CD14-positive monocyte (primary cell): ENCODE data around the gene DOHH. TPM values are rescaled to one million over a fixed set of nuclear protein-coding genes. Genes with fewer than 3 reads are reported as not detected.

Source experiments
- DNase-seq, 3 donors: peaks; one replicate each; pipeline ENCODE4 v3.0.0-alpha.2; 2011 to 2022
- H2AFZ ChIP-seq: 2 replicates; pipeline ENCODE4 v1.6.0; 2012; ENCODE audit warnings: mild to moderate bottlenecking, low read depth, low read length, inconsistent platforms; ENCODE audit not compliant: insufficient read depth, poor library complexity, severe bottlenecking
- H3K27ac ChIP-seq, 2 donors: 1 replicate in 1 of 2; 2 replicates in 1 of 2; pipeline ENCODE4 v1.5.1; 2012 to 2013; ENCODE audit warnings: low read length in 2 of 2, control low read depth in 1 of 2, inconsistent platforms in 1 of 2, low read depth in 1 of 2, mild to moderate bottlenecking in 1 of 2
- H3K27me3 ChIP-seq, 2 donors: one replicate each; pipeline versions ENCODE4 v1.6.0 to v1.6.1; 2011 to 2013; ENCODE audit warnings: low read length in 2 of 2; ENCODE audit not compliant: control insufficient read depth in 2 of 2, insufficient read depth in 2 of 2
- H3K36me3 ChIP-seq, 2 donors: replicated peaks in 1 of 2; 1 replicate in 1 of 2; 2 replicates in 1 of 2; pipeline versions ENCODE4 v1.5.1 to v1.6.1; 2012 to 2013; ENCODE audit warnings: low read length in 2 of 2, control low read depth in 1 of 2, inconsistent platforms in 1 of 2, mild to moderate bottlenecking in 1 of 2; ENCODE audit not compliant: insufficient read depth in 2 of 2, control insufficient read depth in 1 of 2
- H3K4me1 ChIP-seq, 2 donors: 1 replicate in 1 of 2; 2 replicates in 1 of 2; pipeline versions ENCODE4 v1.5.1 to v1.6.1; 2012 to 2013; ENCODE audit warnings: low read length in 2 of 2, control low read depth in 1 of 2, inconsistent platforms in 1 of 2, mild to moderate bottlenecking in 1 of 2, moderate library complexity in 1 of 2; ENCODE audit not compliant: insufficient read depth in 2 of 2, control insufficient read depth in 1 of 2
- H3K4me2 ChIP-seq: replicated peaks from 2 replicates; pipeline ENCODE3; 2012; ENCODE audit warnings: low read length, moderate library complexity, mild to moderate bottlenecking; ENCODE audit not compliant: poor library complexity, severe bottlenecking; ENCODE audit errors: extremely low read depth
- H3K4me3 ChIP-seq, 3 experiments: fragments of 200-600 bp in 1 of 3; sonication (generic) in 1 of 3; replicated peaks in 1 of 3; 1 replicate in 2 of 3; 2 replicates in 1 of 3; pipeline ENCODE4 v1.5.1; 2011 to 2013; ENCODE audit warnings: low read length in 3 of 3, mild to moderate bottlenecking in 3 of 3, control low read depth in 2 of 3, low read depth in 2 of 3, inconsistent platforms in 1 of 3, moderate library complexity in 1 of 3
- H3K79me2 ChIP-seq: 2 replicates; pipeline ENCODE4 v1.6.0; 2012; ENCODE audit warnings: mild to moderate bottlenecking, control low read depth, inconsistent platforms, low read length, moderate library complexity; ENCODE audit not compliant: insufficient read depth
- H3K9ac ChIP-seq: 2 replicates; pipeline ENCODE4 v1.6.0; 2017; ENCODE audit warnings: low read length, mild to moderate bottlenecking; ENCODE audit not compliant: insufficient read depth, poor library complexity, severe bottlenecking
- H3K9me3 ChIP-seq, 2 donors: replicated peaks in 1 of 2; 1 replicate in 1 of 2; 2 replicates in 1 of 2; pipeline versions ENCODE4 v1.5.1 to v1.6.1; 2012 to 2013; ENCODE audit warnings: low read length in 2 of 2, control low read depth in 1 of 2; ENCODE audit not compliant: control insufficient read depth in 1 of 2, insufficient read depth in 1 of 2
- H4K20me1 ChIP-seq: 2 replicates; pipeline ENCODE4 v1.6.0; 2012; ENCODE audit warnings: mild to moderate bottlenecking, low read length, control low read depth, moderate library complexity; ENCODE audit not compliant: insufficient read depth
- H3K27ac Mint-ChIP-seq, 7 donors: one replicate each; pipeline ENCODE4 v1.8.0; 2020; ENCODE audit warnings: mild to moderate bottlenecking in 7 of 7, mixed read lengths in 7 of 7, moderate library complexity in 6 of 7, inconsistent platforms in 2 of 7
- H3K27me3 Mint-ChIP-seq, 3 donors: one replicate each; pipeline ENCODE4 v1.8.0; 2021 to 2022; ENCODE audit warnings: low read depth in 3 of 3, mild to moderate bottlenecking in 3 of 3, mixed read lengths in 3 of 3, moderate library complexity in 3 of 3, inconsistent platforms in 1 of 3
- H3K36me3 Mint-ChIP-seq, 2 donors: one replicate each; pipeline ENCODE4 v1.8.0; 2020; ENCODE audit warnings: mixed read lengths in 2 of 2, inconsistent platforms in 1 of 2, mild to moderate bottlenecking in 1 of 2
- H3K4me1 Mint-ChIP-seq: one replicate; pipeline ENCODE4 v1.8.0; 2020; ENCODE audit warnings: mild to moderate bottlenecking, mixed read lengths
- H3K4me3 Mint-ChIP-seq, 2 donors: one replicate each; pipeline ENCODE4 v1.8.0; 2020; ENCODE audit warnings: mild to moderate bottlenecking in 2 of 2, mixed read lengths in 2 of 2, moderate library complexity in 1 of 2
- H3K9me3 Mint-ChIP-seq, 7 donors: one replicate each; pipeline ENCODE4 v1.8.0; 2020 to 2022; ENCODE audit warnings: mixed read lengths in 7 of 7, mild to moderate bottlenecking in 6 of 7, moderate library complexity in 6 of 7, inconsistent platforms in 2 of 7
- CTCF ChIP-seq: fragments of 200-600 bp; IDR thresholded peaks from one replicate; pipeline ENCODE4 v1.8.0; 2022; ENCODE audit warnings: antibody characterized with exemption, mild to moderate bottlenecking
- WGBS: methylation state at CpG from one replicate; pipeline ENCODE4 v1.1.5; 2013; ENCODE audit warnings: missing lambda C conversion rate; ENCODE audit not compliant: insufficient coverage; 5-methylcytosine and 5-hydroxymethylcytosine counted together
- intact Hi-C, 2 donors: fragments of 100-400 bp; cut with micrococcal nuclease; formaldehyde crosslinking; loops; one replicate each; pipeline versions ENCODE4 v1.15.0 to v1.15.1; 2023
- polyA plus RNA-seq, 3 donors: library from polyadenylated mRNA; depleted of rRNA in 1 of 3; unstranded in 2 of 3; stranded (reverse) in 1 of 3; fragments of 300-500 nt in 2 of 3; fragments of >200 nt in 1 of 3; fragmentation: Illumina TruSeq in 2 of 3; gene quantifications; 1 replicate in 2 of 3; 2 replicates in 1 of 3; pipeline ENCODE4 v1.2.3, GENCODE V29; 2012 to 2021

Gene DOHH
- polyA plus RNA-seq, 3 donors, result 3.7 to 4.2 (median 4.1) TPM

GRCh38 chr19:3538258-3538929 is 37.9 kb upstream of the DOHH start:
- Mint-ChIP-seq H3K27ac (peak overlapping the region in 5 of 7 donors; percentile 3 to 77 (median 65)), H3K4me3 (no peak overlapping the region), H3K27me3 (peaks cover 0 to 1% (median 0%) of the 10 kb centered on the region in 3 donors), H3K4me1 (peaks cover 13% of the 10 kb centered on the region), H3K9me3 (peaks cover 0 to 5% (median 2%) of the 10 kb centered on the region in 7 donors), H3K36me3 (peaks cover 25 to 55% of the 10 kb centered on the region in 2 donors)
- peaks cover 31 to 50% of the 10 kb centered on the region in 2 donors for H3K36me3 ChIP-seq
- TF ChIP-seq CTCF, result no peak
- H3K27ac ChIP-seq, result peak overlapping the region in 1 of 2 donors; percentile 32
- H3K9me3 ChIP-seq, result no peaks in the 10 kb centered on the region
- no peak for DNase-seq
- no peaks in the 10 kb centered on the region for H3K79me2 ChIP-seq
- no peak overlapping the region for H3K9ac ChIP-seq
- peaks cover 0 to 5% of the 10 kb centered on the region in 2 donors for H3K4me1 ChIP-seq
- peaks cover 55% of the 10 kb centered on the region for H4K20me1 ChIP-seq
- H3K27me3 ChIP-seq, result no peaks in the 10 kb centered on the region
- H3K4me2 ChIP-seq, result no peak overlapping the region
- intact Hi-C loops, result no loop called here
- no peak overlapping the region for H2AFZ ChIP-seq
- H3K4me3 ChIP-seq, result no peak overlapping the region
- 93% methylated on average over 24 of the region's 25 CpGs for WGBS

GRCh38 chr19:3537438-3538240 is 37.2 kb upstream of the DOHH start:
- intact Hi-C loops, result no loop called here
- Mint-ChIP-seq H3K36me3 (peaks cover 30 to 57% of the 10 kb centered on the region in 2 donors), H3K4me1 (peaks cover 13% of the 10 kb centered on the region), H3K4me3 (no peak overlapping the region), H3K27me3 (peaks cover 0 to 1% (median 0%) of the 10 kb centered on the region in 3 donors), H3K9me3 (peaks cover 0 to 5% (median 2%) of the 10 kb centered on the region in 7 donors), H3K27ac (peak overlapping the region in 6 of 7 donors; percentile 15 to 77 (median 59))
- H3K9me3 ChIP-seq, result no peaks in the 10 kb centered on the region
- peak overlapping the region; percentile 3 to 32 for H3K27ac ChIP-seq
- TF ChIP-seq CTCF, result no peak
- no peak overlapping the region for H3K4me3 ChIP-seq
- no peak overlapping the region for H2AFZ ChIP-seq
- peaks cover 0 to 5% of the 10 kb centered on the region in 2 donors for H3K4me1 ChIP-seq
- H3K4me2 ChIP-seq, result no peak overlapping the region
- no peak overlapping the region for H3K9ac ChIP-seq
- peak; percentile 27 to 63 (median 37) for DNase-seq
- peaks cover 34 to 51% of the 10 kb centered on the region in 2 donors for H3K36me3 ChIP-seq
- WGBS, result 84% methylated on average over 16 of the region's 22 CpGs
- no peaks in the 10 kb centered on the region for H3K79me2 ChIP-seq
- H3K27me3 ChIP-seq, result no peaks in the 10 kb centered on the region
- H4K20me1 ChIP-seq, result peaks cover 50% of the 10 kb centered on the region
